ENCODE results near the gene HHAT.

DNA sequence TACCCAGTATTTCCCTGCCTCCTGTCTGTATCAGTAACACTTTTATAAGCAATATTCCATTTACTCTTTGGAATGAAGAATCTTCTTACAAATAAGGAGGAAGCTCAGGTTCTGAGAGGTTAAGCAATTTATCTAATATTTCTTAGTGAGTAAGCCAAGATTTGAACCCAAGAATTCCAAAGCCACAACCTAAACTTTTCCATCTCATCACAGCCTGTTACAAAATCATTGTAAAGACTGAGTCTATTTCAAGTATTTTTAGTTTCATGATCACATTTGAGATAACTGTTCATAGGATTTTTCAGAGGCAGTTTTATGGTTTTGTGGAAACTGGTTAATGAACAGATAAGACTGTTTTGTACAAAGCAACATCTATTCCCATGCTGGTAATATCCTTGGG, 29.8 kb upstream of the HHAT start:
- TF ChIP-seq CTCF (IDR thresholded peaks at IDR 0.05) (no peak), POLR2A (IDR thresholded peaks at IDR 0.05) (no peak)

All from lower leg skin (tissue), 3 donors.